Spleen (tissue), 7 donors: ENCODE data around the gene COL23A1.

Experiments
- CTCF ChIP-seq, 11 experiments: fragments of 200-600 bp in 7 of 11; fragments of 450-650 bp in 4 of 11; sonication (generic) in 4 of 11; IDR thresholded peaks in 8 of 11; conservative IDR thresholded peaks in 3 of 11; 1 replicate in 7 of 11; 2 replicates in 4 of 11; pipeline versions ENCODE4 v1.4.0 to v1.8.0; 2016 to 2021; ENCODE audit warnings: antibody characterized with exemption in 11 of 11, inconsistent platforms in 4 of 11, mild to moderate bottlenecking in 1 of 11
- POLR2AphosphoS5 ChIP-seq, 3 donors: sonication (generic); formaldehyde crosslinking; IDR thresholded peaks; one replicate each; pipeline ENCODE4 v1.5.1; 2017; ENCODE audit warnings: antibody characterized with exemption in 3 of 3
- donor health status: DM: no; HTN: no; CAD: no; lungs with moderate emphysema.
- donor health status: DM: no; HTN: no; CAD: no.
- donor health status: DM: no; HTN: no; CAD: no.

DNA sequence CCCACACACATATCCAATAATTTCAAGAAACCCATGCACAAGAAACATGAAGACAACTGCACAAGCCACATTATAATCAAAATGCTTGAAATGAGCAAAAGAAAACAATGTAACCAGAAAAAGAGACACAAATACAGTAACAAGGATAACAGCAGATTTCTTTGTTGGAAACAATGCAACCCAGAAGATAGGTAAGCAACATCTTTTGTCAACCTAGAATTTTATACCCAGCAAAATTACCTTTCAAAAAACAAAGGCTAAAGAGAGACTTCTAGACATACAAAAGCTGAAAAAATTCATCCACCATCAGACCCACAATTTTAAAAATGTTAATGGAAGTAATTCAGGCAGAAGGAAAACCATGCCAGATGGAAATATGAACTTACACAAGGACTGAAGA lies 5.0 kb upstream of the COL23A1 start:
- TF ChIP-seq POLR2AphosphoS5 (IDR thresholded peaks at IDR 0.05): no peak
- TF ChIP-seq CTCF (IDR thresholded peaks at IDR 0.05 in 8 of 11, conservative IDR thresholded peaks at IDR 0.05 in 3 of 11): no peak
